Body of pancreas (tissue), 4 donors: ENCODE measurements around the gene WDR64. TPM values are rescaled to one million over a fixed set of nuclear protein-coding genes. Genes with fewer than 3 reads are reported as not detected.
A peak's percentile ranks its signal among the peaks of the same experiment; 100 is the strongest.

Experiments used
- ATAC-seq: fragments of 150-250 bp; one replicate; pipeline ENCODE4 v1.9.1; 2016
- DNase-seq, 4 donors: peaks; one replicate each; pipeline ENCODE4 v3.0.0-alpha.2; 2019
- H3K27ac ChIP-seq, 4 donors: fragments of 200-600 bp; sonication (generic); 1 replicate in 3 of 4; 2 replicates in 1 of 4; pipeline versions ENCODE4 v1.5.1 to v1.6.1; 2016 to 2019; ENCODE audit warnings: mild to moderate bottlenecking in 1 of 4, mixed read lengths in 1 of 4, moderate library complexity in 1 of 4
- H3K27me3 ChIP-seq, 2 donors: fragments of 200-600 bp; sonication (generic); one replicate each; pipeline ENCODE4 v1.6.0; 2016; ENCODE audit warnings: mild to moderate bottlenecking in 1 of 2
- H3K36me3 ChIP-seq, 2 donors: fragments of 200-600 bp; sonication (generic); replicated peaks in 1 of 2; 2 replicates each; pipeline ENCODE4 v1.5.1; 2016; ENCODE audit warnings: low read depth in 2 of 2; ENCODE audit not compliant: insufficient read depth in 1 of 2
- H3K4me1 ChIP-seq: fragments of 200-600 bp; sonication (generic); one replicate; pipeline ENCODE4 v1.6.0; 2016
- H3K4me3 ChIP-seq, 2 donors: fragments of 200-600 bp; sonication (generic); 1 replicate in 1 of 2; 2 replicates in 1 of 2; pipeline ENCODE4 v1.5.1; 2016 to 2019
- H3K9me3 ChIP-seq, 3 donors: fragments of 200-600 bp; sonication (generic); 1 replicate in 2 of 3; 2 replicates in 1 of 3; pipeline ENCODE4 v1.5.1; 2016
- POLR2A ChIP-seq, 3 donors: fragments of 450-650 bp; IDR thresholded peaks; one replicate each; pipeline ENCODE4 v1.6.1; 2016; ENCODE audit warnings: antibody characterized with exemption in 3 of 3, mild to moderate bottlenecking in 2 of 3
- WGBS, 2 donors: methylation state at CpG; one replicate each; pipeline ENCODE4 v1.1.5; 2017; 5-methylcytosine and 5-hydroxymethylcytosine counted together
- intact Hi-C: fragments of 100-400 bp; cut with DNase I; formaldehyde crosslinking; loops from one replicate; pipeline ENCODE4 v1.15.1; 2023
- total RNA-seq, 2 donors: library from RNA; depleted of rRNA; stranded (reverse); fragments of >200 nt; gene quantifications; one replicate each; pipeline ENCODE4 v1.1.0, GENCODE V29; 2016
- TF ChIP-seq, protein P1 (sequence below), 7 experiments: fragments of 450-650 bp in 4 of 7; fragments of 200-600 bp in 3 of 7; sonication (generic) in 3 of 7; IDR thresholded peaks; one replicate each; pipeline ENCODE4 v1.5.1; 2016 to 2019; ENCODE audit warnings: antibody characterized with exemption in 7 of 7

Gene WDR64
- total RNA-seq = not detected

DNA sequence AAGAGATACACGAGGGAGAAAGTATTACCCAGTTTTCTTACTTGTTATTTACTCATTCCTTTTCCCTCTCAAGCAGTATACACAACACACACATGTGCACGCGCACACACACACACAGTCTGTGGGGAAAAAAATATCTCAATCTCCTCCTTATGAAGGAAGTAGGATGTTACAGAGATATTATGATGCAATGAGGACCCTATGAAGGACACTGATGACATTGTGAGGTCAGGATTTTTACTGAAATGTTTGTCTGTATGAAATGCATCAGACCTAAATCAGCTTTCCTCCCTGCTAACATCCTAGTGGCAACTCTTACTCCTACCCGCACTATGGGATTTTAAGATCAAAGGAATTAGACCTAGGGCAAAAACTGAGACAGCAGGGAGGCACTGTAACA is at the start of gene WDR64:
WDR64 (plus strand) TSS at position 270 of the 400 bp plus-strand sequence. CDS start 204 bp downstream, outside the sequence.
- 85 to 87% methylated on average over 4 of the region's 4 CpGs for WGBS, 2 donors
- no peak within 1 kb of the TSS for H3K27ac ChIP-seq
- no peaks in the 10 kb centered on the region for H3K27me3 ChIP-seq
- no peaks in the 10 kb centered on the region for H3K9me3 ChIP-seq
- no peaks in the 10 kb centered on the region for H3K4me1 ChIP-seq
- ATAC-seq (no peak), DNase-seq (no peak)
- no peak within 1 kb of the TSS for H3K4me3 ChIP-seq
- H3K36me3 ChIP-seq = no peaks in the 10 kb centered on the region
- intact Hi-C loops = no loop called here
- TF ChIP-seq POLR2A (IDR thresholded peaks at IDR 0.05) = no peak

DNA sequence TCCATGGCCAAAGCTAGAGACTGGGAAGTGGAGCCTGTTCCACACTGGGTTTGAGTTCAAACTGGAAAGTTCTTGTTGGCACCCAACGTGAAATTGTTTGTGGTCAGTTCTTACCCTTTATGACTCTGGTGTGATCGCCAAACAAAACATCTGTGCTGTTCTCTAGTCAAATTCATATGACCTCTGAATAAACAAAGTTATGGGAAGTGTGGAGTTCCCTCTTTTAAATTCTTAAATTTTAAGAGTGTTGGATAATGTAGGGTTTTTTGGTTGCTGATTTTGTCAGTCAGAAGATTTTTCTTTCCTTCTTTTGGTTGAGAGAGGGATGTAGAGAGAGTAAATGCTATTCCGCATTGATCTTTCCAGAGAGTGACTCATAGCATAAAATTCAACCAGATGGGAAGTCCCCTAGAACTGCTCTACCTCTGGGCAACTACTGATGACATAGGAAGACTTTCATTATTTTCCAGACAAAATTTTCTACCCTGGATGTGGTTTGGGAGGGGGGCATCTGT is 48.3 kb upstream of the WDR64 start:
- no peaks in the 10 kb centered on the region for H3K36me3 ChIP-seq
- intact Hi-C loops = no loop called here
- H3K27me3 ChIP-seq = no peaks in the 10 kb centered on the region
- TF ChIP-seq POLR2A (IDR thresholded peaks at IDR 0.05) = no peak
- TF ChIP-seq, protein P1, sequence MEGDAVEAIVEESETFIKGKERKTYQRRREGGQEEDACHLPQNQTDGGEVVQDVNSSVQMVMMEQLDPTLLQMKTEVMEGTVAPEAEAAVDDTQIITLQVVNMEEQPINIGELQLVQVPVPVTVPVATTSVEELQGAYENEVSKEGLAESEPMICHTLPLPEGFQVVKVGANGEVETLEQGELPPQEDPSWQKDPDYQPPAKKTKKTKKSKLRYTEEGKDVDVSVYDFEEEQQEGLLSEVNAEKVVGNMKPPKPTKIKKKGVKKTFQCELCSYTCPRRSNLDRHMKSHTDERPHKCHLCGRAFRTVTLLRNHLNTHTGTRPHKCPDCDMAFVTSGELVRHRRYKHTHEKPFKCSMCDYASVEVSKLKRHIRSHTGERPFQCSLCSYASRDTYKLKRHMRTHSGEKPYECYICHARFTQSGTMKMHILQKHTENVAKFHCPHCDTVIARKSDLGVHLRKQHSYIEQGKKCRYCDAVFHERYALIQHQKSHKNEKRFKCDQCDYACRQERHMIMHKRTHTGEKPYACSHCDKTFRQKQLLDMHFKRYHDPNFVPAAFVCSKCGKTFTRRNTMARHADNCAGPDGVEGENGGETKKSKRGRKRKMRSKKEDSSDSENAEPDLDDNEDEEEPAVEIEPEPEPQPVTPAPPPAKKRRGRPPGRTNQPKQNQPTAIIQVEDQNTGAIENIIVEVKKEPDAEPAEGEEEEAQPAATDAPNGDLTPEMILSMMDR (IDR thresholded peaks at IDR 0.05) = no peak
- no peaks in the 10 kb centered on the region for H3K4me1 ChIP-seq
- DNase-seq = no peak
- H3K27ac ChIP-seq = peak overlapping the region in 1 of 4 donors; percentile 7
- WGBS, 2 donors = 57 to 61% methylated on average over 3 of the region's 3 CpGs
- no peaks in the 10 kb centered on the region for H3K9me3 ChIP-seq
- ATAC-seq = peak; percentile 52
- no peak overlapping the region for H3K4me3 ChIP-seq

DNA sequence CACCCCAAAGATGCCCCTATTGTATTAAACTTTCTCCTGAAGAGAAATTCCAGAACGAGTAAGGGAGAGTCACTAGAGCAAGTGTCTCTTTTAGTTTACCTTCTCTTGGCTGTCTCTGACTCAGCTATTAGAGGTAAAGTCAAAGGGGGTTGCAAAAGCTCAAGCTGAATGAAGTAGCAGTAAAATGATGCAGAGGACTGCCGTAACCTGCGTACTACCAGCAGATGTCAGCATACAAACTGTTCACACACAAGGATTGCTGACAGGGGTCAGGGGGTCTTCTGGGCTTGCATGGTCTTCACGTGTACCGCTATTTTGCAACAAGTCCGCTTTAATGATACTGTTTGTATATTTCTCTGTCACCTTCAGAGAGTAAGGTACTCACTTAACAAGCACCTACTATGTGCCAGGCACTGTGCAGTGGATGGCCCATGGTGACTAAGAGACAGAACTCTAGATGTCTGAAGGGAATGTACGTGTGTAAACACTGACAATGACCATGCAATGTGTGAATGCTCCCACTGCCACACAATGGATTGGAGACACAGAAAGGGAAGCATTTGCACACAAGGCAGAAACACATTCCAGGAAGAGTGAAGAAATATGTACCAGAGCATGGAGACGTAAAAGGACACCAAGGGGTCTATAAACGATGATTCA is 46.8 kb upstream of the WDR64 start:
- no peaks in the 10 kb centered on the region for H3K36me3 ChIP-seq
- TF ChIP-seq, protein P1 (IDR thresholded peaks at IDR 0.05) = no peak
- TF ChIP-seq POLR2A (IDR thresholded peaks at IDR 0.05) = no peak
- WGBS, 2 donors = 59 to 69% methylated on average over 9 of the region's 9 CpGs
- no peak overlapping the region for H3K4me3 ChIP-seq
- ATAC-seq = no peak
- H3K27ac ChIP-seq = no peak overlapping the region
- peaks cover 7% of the 10 kb centered on the region for H3K4me1 ChIP-seq
- DNase-seq = no peak
- no peaks in the 10 kb centered on the region for H3K27me3 ChIP-seq
- intact Hi-C loops = no loop called here
- H3K9me3 ChIP-seq = no peaks in the 10 kb centered on the region

DNA sequence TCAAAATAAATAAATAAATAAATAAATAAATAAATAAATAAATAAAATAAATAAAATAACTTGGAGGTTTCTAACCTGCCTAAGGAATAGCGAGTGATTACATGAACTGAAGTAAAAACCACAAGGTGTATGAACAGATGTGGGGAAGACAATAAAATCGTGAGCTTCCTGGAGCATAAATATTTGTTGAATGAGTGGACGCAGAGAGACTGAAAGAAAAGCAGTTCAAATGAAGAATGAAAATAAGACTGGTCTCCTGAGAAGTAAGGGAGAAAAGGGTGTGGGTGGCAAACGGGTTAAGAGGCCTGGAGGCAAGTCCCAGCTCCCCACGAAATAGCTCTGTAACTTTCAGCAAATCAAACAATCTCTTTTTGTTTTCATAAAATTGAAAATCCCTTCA is 45.5 kb upstream of the WDR64 start:
- no peaks in the 10 kb centered on the region for H3K27me3 ChIP-seq
- no peak overlapping the region for H3K27ac ChIP-seq
- DNase-seq (no peak), ATAC-seq (no peak)
- H3K4me3 ChIP-seq = no peak overlapping the region
- 74 to 75% methylated on average over 5 of the region's 5 CpGs for WGBS, 2 donors
- no peaks in the 10 kb centered on the region for H3K36me3 ChIP-seq
- peaks cover 20% of the 10 kb centered on the region for H3K4me1 ChIP-seq
- no peaks in the 10 kb centered on the region for H3K9me3 ChIP-seq
- no peak for TF ChIP-seq POLR2A (IDR thresholded peaks at IDR 0.05)
- TF ChIP-seq, protein P1 (IDR thresholded peaks at IDR 0.05) = no peak
- intact Hi-C loops = no loop called here

DNA sequence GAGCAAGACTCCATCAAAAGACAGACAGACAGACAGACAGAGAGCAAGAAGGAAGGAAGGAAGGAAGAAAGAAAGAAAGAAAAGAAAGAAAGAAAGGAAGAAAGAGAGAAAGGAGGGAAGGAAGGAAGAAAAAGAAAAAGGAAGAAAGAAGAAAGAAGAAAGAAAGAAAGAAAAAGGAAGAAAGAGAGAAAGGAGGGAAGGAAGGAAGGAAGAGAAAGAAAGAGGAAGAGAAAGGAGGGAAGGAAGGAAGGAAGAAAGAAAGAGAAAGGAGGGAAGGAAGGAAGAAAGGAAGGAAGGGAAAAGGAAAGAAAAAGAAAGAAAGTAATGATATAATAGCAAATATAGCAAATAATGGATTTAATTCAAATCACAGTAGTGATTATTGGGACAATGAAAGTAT is 44.6 kb upstream of the WDR64 start:
- H3K4me3 ChIP-seq = no peak overlapping the region
- no peak for ATAC-seq
- no peaks in the 10 kb centered on the region for H3K27me3 ChIP-seq
- DNase-seq = no peak
- H3K9me3 ChIP-seq = no peaks in the 10 kb centered on the region
- TF ChIP-seq POLR2A (IDR thresholded peaks at IDR 0.05) = no peak
- TF ChIP-seq, protein P1 (IDR thresholded peaks at IDR 0.05) = no peak
- H3K36me3 ChIP-seq = no peaks in the 10 kb centered on the region
- intact Hi-C loops = no loop called here
- H3K4me1 ChIP-seq = peaks cover 22% of the 10 kb centered on the region
- H3K27ac ChIP-seq = no peak overlapping the region
